ENCODE data around the gene PDE1A. TPM values are rescaled to one million over a fixed set of nuclear protein-coding genes. Genes with fewer than 3 reads are reported as not detected.

PDE1A gene
- total RNA-seq, result 6.2 TPM

DNA sequence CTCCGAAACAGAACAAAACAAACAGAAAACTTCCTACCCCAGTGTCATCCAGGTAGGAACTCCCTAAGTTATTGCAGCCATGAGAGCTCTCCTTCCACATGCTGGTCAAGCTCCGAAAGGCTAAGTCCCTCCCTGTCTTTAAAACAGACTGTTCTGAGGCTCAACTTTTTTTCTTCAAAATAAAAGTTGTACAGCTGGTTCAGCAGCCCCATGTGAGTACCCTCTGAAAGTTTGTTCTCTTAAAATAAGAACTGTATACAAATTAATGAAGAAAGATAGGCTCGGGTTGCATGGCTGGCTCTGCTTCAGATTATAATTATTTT is at the start of gene PDE1A:
PDE1A (minus strand) TSS at position 119 of the 323 bp plus-strand sequence.
- DNase-seq, result peak; percentile 12

DNA sequence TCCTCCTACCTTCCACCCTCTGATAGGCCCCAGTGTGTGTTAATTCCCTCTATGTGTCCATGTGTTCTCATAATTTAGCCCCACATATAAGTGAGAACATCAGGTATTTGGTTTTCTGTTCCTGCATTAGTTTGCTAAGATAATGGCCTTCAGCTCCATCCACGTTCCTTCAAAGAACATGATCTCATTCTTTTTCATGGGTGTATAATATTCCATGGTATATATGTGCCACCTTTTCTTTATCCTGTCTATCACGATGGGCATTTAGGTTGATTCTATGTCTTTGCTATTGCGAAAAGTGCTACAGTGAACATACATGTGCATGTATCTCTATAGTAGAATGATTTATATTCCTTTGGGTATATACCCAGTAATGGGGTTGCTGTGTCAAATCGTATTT is 46.8 kb upstream of the PDE1A start:
- no peak for DNase-seq

DNA sequence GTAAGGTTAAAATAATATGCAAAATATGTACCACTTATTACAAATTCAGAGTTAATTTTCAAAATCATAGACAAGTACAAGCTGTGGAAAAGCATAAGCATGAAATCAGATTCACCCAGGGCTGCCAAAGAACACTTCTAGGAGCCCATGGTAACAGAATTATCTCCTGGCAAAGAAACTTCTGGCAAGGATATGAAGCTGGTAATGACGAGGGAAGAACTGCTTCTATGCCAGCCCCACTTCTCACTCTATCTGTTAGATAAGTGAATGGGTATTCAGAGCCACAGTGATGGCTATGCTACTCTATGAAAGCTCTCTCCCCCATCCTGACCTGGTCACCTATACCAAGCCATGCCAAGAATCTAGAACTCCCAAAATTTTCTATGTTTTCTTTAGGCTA is 36.9 kb upstream of the PDE1A start:
- peak; percentile 56 for DNase-seq

DNA sequence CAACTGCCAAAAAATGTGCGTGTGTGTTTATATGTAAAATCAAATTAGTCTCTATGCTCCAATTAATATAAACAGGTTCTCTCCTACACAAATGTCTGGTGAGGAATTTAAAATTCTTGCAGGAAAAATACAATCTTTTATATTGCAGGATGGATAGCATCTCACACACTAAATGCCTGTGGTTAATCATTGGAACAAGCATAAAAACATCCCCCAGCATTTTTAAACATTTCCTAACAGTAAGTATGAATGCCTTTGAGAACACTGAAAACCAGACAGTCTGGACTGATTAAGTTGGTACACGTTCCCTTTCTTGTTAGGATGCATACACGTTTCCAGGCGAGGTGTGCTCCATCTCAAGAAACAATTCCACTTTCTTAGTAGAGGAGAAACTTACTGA is 29.9 kb upstream of the PDE1A start:
- no peak for DNase-seq

DNA sequence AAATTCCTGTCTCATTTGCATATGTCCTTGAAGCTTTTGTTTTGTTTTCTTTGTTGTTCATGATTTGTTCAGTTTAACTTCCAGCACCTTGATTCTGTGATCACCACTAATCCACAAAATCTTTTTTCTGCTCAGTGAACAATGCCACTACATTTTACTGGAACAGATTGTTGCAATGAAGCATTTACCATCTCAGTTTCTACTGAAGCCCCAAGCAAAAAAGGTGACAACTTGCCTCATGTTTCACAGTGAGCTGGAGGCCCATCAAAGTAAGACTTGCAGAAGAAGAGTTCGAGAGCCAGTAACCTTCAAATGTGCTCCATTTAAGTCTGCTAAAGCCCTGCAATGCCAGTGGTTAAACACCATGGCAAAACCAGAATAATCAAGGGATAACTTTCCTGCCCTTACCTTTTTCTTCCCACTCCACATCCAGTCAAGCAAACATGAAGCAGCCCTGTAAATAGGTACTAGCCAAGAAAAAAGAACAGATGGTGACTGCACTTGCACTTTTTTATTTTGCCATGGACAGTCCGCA is 25.7 kb upstream of the PDE1A start:
- no peak for DNase-seq

DNA sequence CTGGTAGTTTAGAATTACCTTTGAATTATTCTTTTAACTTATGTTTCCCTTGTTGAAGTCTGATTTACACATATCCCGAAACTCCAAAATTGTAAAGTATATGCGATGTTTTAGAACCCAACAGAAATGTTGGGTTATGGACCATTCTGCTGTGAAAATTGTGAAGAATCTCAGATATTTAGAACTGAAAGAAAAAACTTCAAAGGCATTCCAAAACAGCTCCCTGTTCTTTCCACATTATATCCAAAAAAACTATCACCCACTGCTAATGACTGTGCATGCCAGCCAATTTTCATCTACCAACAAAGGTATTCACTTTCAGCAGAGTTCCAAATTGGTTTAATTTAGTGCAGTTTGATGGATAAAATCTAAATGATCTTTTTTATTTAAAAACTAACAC is 21.5 kb upstream of the PDE1A start:
- no peak for DNase-seq

DNA sequence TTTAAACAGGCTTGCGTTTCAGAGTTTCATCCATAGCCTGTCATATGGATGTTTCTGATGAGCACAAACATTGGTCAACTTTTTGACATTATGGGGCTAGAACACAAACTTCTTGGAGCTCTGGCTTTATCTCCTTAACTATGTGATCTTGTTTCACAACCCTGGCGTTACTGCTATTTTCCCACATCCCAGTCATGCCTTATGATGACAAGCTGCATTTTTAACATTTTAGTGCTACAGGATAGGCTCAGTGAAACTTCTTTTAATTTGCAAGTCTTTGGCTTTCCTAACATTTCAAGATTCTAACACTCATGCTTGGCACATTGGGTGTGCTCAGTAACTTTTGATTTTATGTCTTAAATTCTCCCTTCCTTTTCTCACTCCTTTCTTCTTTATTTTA is 21.0 kb upstream of the PDE1A start:
- DNase-seq, result no peak

DNA sequence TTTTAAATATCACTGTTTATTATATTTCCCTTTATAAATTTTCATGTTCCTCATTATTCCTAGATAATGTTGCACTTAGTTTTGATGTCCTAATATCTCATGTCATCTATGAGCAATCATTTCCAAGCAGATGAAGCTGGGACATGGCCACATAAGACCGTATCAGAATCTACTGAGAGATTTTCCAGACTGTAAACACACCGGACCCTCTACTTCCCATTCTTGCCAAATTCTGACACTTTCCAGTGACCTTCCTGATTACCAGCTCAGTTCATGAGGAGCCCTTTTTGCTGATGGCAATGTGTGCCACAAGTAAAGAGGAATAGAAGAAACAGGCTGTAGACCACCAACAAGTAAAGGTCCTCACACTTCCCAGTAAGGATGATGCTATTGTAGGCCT is 20.3 kb upstream of the PDE1A start:
- no peak for DNase-seq

DNA sequence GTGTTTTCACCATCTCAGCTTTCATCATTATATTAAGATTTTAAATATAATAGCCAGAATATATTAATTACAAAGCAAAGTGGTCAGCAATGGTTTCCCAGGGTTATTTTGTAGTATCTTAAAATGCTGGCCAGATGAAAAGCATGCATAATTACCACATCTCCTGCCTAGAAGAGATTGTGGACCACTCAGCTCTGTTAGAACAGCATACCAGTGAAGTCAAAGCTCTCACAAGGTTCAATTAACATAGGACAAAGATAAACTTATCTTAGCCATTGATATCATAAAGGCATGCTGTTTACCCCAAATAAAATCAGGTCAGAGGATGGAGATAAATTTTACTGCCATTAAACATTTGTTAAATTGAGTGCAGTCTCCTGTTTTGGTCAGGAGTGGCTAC is 19.3 kb upstream of the PDE1A start:
- no peak for DNase-seq

DNA sequence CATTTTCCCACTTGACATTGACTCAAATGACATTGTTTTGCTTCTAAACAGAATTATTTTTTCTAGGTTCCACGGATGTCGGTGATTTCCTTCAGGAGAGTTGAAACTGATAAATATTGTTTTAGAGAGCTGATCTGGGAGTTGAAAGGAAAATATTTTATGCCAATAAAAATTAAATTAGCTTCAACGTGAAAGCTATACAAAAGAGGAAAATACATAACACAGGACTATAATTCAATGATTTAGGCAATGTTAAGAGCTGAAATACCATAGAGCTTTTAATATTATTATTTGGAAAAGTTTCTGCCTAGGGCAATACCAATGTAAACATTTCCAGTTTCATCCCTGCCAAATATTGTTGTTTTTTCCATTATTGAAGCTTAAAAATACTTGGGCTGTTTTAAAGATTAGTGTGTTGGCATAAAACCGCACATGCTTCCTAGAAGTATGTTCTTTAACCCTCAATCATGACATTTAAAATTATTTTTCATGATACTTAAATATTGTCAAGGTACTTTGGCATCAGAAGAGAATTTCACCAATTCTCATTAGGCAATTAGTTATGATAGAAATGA is 18.6 kb upstream of the PDE1A start:
- no peak for DNase-seq

DNA sequence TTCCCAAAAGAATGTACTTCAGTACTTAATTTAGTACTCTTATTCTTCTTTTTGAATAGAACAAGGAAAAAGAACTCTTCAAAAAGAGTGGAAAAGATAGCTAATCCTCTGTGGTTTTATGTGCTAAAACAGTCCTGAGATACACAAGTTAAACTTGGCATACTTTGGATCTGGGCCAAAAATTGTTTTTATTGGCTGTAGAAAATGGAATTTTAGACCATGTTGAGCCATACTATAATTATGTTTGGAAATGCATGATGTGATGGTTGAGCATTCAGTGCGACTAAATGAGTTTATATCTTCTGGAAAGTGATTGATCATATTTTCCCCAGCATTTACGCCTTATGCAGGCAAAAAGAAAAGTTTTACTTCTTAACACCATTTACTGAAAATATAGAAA is 18.0 kb upstream of the PDE1A start:
- peak; percentile 14 for DNase-seq

DNA sequence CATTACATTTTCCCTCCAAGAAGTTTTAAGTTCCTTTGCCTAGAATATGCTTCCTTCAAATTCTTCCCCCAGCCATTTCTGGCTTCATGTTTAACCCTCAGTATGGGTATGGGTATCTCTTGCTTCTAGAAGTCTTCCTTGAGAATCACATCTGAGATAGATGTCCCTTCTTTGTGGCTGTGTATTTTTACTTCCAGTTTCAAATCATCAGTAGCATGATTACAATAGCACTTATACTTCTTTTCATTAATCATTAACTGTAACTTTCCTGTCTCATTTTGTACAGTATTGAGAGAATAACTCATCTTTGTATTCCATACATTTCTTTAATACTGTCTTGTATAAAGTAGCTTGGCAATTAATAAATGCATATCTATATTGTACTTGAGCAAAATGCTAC is 17.3 kb upstream of the PDE1A start:
- DNase-seq, result no peak

DNA sequence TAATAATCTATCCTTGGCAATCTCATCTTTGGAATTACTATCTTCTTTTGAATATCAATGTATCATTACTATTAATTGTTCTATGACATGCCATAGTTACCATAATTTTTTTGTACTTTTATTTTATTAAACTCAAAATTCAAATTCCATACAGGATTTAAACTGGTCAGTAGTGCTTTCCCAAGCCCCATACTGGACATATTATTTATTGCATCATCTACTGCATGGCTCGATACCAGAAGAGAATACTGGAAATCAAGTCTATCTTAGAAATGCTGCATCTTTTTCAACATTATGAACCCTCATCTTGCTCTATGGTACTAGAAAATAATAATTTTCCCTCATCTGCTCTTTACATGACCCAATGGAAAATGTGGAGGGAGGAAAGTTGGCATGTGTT is 9.4 kb upstream of the PDE1A start:
- DNase-seq, result no peak

DNA sequence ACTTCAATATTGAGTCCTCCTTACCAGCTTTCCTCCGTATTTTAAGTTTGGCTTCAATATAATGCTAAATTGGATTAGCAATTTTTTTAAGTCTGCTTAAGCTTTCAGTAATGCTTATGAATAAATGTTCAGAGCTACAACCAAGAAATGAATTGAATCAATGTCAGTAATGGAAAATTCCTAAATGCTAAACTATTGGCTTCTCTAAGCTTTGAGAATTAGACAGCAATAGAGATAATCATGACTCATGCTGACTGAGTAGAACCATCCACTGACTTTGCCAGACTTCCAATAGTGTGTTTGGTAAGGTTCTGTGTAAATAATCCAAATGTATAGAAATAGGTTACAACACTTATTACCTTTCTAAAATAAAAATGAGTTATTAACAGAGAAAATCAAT is 8.9 kb upstream of the PDE1A start:
- no peak for DNase-seq

DNA sequence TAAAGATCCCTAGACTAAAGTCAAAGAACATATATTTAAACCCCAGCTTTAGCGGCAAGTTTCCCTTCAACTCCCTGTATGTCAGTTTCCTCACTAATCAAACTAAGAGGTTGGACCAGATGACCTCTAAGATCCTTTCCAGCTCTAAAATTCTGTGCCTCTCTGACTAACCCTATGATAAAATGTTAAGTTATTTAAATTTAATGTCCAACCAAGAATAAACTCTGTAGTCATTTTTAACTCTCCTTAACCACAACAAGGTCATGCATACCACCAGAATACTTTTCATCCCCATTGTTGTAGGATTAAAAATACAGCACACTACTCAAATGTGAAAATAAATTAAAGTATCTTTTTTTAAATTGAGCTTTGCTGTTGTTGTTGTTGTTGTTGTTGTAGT is 5.2 kb upstream of the PDE1A start:
- DNase-seq, result no peak

DNA sequence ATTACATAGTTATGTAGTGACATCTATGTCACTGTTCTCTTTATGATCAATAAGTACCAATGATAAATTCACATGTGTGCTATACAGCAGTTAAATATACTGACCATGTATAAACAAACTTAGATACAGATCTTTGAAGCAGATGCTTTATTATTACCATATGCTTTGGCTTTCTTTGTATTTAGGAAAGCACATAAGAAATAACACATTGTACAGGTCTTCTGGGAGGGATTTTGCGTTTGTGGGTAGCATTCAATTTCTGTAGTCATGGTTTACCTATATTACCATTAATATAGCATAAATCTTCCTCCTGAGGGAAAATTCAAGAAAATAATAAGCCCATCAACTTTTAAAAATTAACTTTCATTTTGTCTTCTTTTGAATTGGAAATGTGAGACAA is 1.6 kb upstream of the PDE1A start:
- DNase-seq, result no peak

DNA sequence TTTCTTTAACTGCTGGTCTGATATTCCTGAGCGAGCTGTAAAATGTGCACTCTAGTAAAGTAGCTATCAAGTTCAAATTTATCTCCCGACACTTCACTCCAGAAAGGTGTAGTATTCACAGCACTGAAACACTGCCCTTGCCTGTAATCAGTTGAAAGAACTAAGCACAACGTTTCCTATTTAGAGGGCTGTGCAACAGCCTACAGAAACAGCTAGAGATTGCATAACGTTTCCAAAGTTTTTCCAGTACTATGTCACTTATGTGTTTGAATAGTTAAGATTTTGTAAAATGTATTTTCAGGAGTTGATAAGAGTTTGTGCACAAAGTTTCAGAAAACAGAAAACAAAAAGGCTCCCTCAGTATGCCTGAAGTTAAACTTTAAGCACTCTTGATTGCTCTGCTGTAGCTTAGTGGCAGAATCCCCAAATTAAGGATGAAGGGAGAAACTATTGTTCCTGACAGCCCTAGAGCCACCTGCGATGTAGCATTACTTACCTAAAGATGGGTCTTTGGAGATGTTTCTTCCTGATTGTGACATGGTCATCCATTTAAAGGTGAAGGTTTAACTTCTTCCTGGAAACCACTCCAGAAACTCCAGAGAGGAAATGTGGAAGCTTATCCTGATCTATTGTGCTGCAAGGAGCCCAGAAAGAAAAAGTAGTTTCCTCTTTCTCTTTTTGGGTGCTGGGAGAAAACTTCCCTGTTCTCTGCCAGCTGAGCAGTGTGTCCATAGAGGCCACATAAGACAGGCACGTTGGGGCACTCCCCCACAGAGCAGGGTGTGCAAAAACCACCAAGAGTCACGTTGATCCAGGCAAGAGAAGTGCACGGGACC is 536 bp downstream of the PDE1A start:
- no peak for DNase-seq

DNA sequence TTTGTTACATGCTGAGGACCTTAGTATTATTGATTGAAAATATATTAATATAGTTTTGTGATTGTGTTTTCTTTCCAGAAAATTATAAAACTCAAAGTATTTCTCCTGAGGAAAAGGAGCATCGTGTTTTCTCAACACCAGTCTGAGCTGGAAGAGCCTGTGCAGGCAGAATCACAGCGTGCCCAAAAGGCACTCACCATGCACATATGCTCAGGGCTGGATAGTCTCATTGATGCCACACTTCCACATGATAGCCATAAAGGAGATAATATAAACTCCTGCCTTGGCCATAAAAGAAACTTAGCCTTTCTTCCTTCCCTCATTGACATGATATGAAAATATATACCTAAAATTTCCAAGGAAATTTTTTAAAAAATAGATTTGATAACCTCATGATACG is 4.0 kb downstream of the PDE1A start:
- no peak for DNase-seq

DNA sequence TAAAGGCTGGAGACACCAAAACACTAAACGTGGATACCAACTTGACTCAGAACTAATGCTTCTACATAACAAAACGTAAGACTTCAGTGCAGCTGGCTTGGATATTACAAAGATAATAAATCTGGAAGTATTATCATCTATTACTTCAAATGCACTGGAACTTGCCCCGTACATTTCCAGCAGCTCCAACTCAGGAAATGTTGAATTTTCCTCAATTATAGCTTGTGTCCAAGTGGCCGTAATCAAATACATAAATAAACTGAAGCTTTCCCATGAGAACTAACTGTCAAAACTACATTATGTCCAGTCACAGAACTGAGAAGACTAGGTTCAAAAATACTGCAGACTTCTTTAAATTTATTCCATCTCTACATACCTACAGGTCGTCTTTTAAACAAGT is 6.2 kb downstream of the PDE1A start:
- peak; percentile 12 for DNase-seq

DNA sequence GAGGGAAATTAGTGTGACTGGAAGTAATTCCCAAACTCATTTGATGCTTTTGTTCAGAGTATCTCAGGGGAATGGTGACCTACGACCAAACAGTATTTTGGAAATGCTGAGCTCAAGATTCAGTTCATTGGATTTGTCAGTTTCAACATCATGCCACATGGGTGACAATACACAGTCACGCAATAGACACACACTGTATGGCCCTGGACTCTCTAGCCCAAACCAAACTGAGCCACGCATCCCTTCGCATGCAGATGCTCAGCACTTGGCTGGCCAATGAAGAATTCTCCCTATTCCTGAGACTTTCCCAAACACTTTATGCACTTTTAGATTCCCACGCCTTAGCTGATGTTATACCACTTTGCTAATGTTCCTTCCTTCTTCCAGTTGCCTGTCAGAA is 10.0 kb downstream of the PDE1A start:
- no peak for DNase-seq

DNA sequence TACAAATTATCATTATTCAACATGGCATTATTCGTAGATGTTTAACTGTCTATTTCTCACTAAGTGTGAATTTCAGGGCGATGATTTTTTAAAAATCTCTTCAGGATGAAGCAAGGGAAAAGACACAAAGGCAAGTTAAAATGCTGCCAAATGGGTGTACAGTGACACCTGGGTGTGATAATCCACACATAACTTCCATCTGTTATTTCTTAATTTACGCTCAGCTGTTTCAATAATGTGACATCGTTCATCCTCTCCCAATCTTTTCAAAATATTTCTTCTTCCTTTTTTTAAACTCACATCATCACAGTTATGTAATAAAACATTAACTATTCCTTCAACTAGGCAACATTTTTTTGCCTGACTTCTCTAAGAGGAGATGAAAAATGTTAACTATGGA is 10.6 kb downstream of the PDE1A start:
- DNase-seq, result no peak

DNA sequence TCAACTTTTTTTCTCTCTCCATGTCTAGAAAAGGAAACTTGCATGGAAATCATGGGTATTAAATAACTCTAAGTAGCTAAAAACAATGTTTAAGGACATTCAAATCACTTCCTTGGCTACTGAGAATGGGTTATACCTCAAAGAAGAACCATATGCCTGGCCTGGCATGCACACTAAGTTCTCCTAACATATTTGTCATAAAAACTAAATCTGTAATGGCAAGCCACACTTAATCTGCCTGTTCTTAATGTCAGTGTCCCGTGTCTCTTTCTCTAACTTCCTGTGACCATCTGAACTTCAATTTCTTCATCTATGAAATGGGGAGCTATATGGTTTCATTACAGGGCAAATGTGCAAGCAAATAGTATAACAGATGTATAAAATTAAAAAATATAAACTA is 11.1 kb downstream of the PDE1A start:
- DNase-seq, result no peak

DNA sequence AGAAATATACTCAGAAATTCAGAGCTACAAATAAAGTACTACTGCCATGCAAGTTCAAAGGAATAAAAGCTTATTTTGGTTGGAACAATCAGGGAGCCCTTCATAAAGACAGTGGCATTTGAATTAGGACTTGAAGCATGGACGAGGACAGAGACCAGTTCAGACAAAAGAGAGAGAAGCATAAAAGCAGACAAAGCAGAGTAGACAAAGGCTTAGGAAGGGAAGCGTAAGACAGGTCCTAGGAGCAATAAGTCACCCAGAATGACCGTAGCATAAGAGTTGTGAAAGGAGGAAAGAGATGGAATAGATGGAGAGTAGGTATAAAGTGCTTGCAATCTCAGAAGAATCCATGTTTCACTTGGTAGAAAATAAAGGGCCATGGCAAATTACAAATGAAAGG is 14.0 kb downstream of the PDE1A start:
- DNase-seq, result no peak

DNA sequence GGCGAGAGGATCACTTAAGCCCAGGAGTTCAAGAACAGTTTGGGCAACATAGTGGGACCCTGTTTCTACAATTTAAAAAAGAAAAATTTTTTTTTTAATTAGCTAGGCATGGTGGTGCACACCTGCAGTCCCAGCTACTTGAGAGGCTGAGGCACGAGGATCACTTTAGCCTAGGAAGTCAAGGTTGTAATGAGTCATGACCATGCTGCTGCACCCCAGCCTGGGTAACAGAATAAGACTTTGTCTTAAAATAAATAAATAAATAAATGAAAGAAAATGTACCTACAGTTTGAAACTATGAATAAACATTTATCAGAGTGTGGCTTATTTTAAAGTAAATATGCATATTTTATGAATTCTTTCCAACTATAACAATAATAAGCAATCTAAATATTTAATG is 16.7 kb downstream of the PDE1A start:
- no peak for DNase-seq

Data from tongue (tissue), 2 donors.